ENCODE measurements around the gene SPOCK1.

DNA sequence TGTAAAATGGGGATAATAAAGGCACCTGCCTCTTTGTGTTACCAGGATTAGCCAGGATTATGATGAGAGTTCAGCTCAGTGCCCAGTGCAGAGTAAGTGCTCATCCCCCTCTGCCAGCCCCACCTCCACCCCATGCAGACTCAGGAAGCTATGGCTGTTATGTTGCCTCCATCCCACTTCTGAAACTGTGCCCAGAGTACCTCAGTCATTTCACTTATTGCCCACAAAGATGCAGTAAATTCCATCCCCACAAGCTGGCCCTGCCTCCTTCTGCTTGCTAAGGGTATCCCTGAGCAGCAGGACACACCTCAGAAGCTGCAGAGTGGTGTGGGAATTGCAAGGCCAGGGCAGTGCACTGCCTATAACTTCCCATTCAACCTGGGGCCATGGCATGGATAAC is 415.1 kb downstream of the SPOCK1 start:
- TF ChIP-seq EZH2 (IDR thresholded peaks at IDR 0.05; ENCODE audit: low read depth, unreplicated experiment) (no peak), POLR2AphosphoS5 (IDR thresholded peaks at IDR 0.05; ENCODE audit: low read depth) (no peak), EZH2phosphoT487 (IDR thresholded peaks at IDR 0.05; ENCODE audit: unreplicated experiment) (no peak), JUNB (IDR thresholded peaks at IDR 0.05; ENCODE audit: unreplicated experiment) (no peak), CREB1 (CRISPR knock-in tag; IDR thresholded peaks at IDR 0.05; ENCODE audit: low read depth) (no peak)
- TF ChIP-seq, protein P1, sequence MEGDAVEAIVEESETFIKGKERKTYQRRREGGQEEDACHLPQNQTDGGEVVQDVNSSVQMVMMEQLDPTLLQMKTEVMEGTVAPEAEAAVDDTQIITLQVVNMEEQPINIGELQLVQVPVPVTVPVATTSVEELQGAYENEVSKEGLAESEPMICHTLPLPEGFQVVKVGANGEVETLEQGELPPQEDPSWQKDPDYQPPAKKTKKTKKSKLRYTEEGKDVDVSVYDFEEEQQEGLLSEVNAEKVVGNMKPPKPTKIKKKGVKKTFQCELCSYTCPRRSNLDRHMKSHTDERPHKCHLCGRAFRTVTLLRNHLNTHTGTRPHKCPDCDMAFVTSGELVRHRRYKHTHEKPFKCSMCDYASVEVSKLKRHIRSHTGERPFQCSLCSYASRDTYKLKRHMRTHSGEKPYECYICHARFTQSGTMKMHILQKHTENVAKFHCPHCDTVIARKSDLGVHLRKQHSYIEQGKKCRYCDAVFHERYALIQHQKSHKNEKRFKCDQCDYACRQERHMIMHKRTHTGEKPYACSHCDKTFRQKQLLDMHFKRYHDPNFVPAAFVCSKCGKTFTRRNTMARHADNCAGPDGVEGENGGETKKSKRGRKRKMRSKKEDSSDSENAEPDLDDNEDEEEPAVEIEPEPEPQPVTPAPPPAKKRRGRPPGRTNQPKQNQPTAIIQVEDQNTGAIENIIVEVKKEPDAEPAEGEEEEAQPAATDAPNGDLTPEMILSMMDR (conservative IDR thresholded peaks at IDR 0.05; ENCODE audit: low read depth in 2 of 2) = no peak
- TF ChIP-seq, protein P2, sequence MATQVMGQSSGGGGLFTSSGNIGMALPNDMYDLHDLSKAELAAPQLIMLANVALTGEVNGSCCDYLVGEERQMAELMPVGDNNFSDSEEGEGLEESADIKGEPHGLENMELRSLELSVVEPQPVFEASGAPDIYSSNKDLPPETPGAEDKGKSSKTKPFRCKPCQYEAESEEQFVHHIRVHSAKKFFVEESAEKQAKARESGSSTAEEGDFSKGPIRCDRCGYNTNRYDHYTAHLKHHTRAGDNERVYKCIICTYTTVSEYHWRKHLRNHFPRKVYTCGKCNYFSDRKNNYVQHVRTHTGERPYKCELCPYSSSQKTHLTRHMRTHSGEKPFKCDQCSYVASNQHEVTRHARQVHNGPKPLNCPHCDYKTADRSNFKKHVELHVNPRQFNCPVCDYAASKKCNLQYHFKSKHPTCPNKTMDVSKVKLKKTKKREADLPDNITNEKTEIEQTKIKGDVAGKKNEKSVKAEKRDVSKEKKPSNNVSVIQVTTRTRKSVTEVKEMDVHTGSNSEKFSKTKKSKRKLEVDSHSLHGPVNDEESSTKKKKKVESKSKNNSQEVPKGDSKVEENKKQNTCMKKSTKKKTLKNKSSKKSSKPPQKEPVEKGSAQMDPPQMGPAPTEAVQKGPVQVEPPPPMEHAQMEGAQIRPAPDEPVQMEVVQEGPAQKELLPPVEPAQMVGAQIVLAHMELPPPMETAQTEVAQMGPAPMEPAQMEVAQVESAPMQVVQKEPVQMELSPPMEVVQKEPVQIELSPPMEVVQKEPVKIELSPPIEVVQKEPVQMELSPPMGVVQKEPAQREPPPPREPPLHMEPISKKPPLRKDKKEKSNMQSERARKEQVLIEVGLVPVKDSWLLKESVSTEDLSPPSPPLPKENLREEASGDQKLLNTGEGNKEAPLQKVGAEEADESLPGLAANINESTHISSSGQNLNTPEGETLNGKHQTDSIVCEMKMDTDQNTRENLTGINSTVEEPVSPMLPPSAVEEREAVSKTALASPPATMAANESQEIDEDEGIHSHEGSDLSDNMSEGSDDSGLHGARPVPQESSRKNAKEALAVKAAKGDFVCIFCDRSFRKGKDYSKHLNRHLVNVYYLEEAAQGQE (IDR thresholded peaks at IDR 0.05; ENCODE audit: unreplicated experiment) = no peak
- TF ChIP-seq, protein P3, sequence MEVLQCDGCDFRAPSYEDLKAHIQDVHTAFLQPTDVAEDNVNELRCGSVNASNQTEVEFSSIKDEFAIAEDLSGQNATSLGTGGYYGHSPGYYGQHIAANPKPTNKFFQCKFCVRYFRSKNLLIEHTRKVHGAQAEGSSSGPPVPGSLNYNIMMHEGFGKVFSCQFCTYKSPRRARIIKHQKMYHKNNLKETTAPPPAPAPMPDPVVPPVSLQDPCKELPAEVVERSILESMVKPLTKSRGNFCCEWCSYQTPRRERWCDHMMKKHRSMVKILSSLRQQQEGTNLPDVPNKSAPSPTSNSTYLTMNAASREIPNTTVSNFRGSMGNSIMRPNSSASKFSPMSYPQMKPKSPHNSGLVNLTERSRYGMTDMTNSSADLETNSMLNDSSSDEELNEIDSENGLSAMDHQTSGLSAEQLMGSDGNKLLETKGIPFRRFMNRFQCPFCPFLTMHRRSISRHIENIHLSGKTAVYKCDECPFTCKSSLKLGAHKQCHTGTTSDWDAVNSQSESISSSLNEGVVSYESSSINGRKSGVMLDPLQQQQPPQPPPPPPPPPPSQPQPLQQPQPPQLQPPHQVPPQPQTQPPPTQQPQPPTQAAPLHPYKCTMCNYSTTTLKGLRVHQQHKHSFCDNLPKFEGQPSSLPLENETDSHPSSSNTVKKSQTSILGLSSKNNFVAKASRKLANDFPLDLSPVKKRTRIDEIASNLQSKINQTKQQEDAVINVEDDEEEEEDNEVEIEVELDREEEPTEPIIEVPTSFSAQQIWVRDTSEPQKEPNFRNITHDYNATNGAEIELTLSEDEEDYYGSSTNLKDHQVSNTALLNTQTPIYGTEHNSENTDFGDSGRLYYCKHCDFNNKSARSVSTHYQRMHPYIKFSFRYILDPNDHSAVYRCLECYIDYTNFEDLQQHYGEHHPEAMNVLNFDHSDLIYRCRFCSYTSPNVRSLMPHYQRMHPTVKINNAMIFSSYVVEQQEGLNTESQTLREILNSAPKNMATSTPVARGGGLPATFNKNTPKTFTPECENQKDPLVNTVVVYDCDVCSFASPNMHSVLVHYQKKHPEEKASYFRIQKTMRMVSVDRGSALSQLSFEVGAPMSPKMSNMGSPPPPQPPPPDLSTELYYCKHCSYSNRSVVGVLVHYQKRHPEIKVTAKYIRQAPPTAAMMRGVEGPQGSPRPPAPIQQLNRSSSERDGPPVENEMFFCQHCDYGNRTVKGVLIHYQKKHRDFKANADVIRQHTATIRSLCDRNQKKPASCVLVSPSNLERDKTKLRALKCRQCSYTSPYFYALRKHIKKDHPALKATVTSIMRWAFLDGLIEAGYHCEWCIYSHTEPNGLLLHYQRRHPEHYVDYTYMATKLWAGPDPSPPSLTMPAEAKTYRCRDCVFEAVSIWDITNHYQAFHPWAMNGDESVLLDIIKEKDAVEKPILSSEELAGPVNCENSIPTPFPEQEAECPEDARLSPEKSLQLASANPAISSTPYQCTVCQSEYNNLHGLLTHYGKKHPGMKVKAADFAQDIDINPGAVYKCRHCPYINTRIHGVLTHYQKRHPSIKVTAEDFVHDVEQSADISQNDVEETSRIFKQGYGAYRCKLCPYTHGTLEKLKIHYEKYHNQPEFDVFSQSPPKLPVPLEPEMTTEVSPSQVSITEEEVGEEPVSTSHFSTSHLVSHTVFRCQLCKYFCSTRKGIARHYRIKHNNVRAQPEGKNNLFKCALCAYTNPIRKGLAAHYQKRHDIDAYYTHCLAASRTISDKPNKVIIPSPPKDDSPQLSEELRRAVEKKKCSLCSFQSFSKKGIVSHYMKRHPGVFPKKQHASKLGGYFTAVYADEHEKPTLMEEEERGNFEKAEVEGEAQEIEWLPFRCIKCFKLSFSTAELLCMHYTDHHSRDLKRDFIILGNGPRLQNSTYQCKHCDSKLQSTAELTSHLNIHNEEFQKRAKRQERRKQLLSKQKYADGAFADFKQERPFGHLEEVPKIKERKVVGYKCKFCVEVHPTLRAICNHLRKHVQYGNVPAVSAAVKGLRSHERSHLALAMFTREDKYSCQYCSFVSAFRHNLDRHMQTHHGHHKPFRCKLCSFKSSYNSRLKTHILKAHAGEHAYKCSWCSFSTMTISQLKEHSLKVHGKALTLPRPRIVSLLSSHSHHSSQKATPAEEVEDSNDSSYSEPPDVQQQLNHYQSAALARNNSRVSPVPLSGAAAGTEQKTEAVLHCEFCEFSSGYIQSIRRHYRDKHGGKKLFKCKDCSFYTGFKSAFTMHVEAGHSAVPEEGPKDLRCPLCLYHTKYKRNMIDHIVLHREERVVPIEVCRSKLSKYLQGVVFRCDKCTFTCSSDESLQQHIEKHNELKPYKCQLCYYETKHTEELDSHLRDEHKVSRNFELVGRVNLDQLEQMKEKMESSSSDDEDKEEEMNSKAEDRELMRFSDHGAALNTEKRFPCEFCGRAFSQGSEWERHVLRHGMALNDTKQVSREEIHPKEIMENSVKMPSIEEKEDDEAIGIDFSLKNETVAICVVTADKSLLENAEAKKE (CRISPR knock-in tag; IDR thresholded peaks at IDR 0.05) = no peak
- TF ChIP-seq, protein P4, sequence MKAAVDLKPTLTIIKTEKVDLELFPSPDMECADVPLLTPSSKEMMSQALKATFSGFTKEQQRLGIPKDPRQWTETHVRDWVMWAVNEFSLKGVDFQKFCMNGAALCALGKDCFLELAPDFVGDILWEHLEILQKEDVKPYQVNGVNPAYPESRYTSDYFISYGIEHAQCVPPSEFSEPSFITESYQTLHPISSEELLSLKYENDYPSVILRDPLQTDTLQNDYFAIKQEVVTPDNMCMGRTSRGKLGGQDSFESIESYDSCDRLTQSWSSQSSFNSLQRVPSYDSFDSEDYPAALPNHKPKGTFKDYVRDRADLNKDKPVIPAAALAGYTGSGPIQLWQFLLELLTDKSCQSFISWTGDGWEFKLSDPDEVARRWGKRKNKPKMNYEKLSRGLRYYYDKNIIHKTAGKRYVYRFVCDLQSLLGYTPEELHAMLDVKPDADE (IDR thresholded peaks at IDR 0.05) = no peak

Data from GM23338 (cell line).